IMR-90 (cell line): ENCODE measurements around the gene SGMS1. TPM values are rescaled to one million over a fixed set of nuclear protein-coding genes. Genes with fewer than 3 reads are reported as not detected.
"Not testable (repeated sequence)": the region's sequence is repeated elsewhere in the genome, so short reads cannot be mapped to it uniquely, and the experiment has no call there.

Source experiments
- ATAC-seq: fragments of 200-7000 bp; cut with Tn5 transposase; 2 replicates; pipeline ENCODE4 v1.9.1; 2020; ENCODE audit warnings: low read depth, mild to moderate bottlenecking, moderate library complexity
- BruUV-seq: library from RNA; stranded (reverse); fragments of 400-500 nt; replicated peaks from 2 replicates; lab custom pipeline; 2021; lab: Mats Ljungman, UMichigan
- CTCF ChIA-PET: fragments of 300-600 bp; formaldehyde crosslinking; extraction: SDS; loops from one replicate; lab custom pipeline; 2021; ENCODE audit warnings: antibody characterized with exemption; lab: Yijun Ruan, JAX
- POLR2A ChIA-PET: fragments of 300-600 bp; sonication (Branson Sonifier 250); formaldehyde crosslinking; loops from one replicate; lab custom pipeline; 2022; ENCODE audit warnings: antibody characterized with exemption; ENCODE audit not compliant: unreplicated experiment; lab: Charles Lee
- DNase-seq: peaks from one replicate; pipeline ENCODE4 v3.0.0; 2013
- H2AFZ ChIP-seq: replicated peaks from 2 replicates; pipeline ENCODE3; 2013; ENCODE audit warnings: low read length, mild to moderate bottlenecking; ENCODE audit not compliant: poor library complexity
- H2AK5ac ChIP-seq: 2 replicates; pipeline ENCODE4 v1.6.1; 2013; ENCODE audit warnings: low read depth, low read length, inconsistent platforms
- H2AK9ac ChIP-seq: replicated peaks from 2 replicates; pipeline ENCODE3; 2013; ENCODE audit warnings: mild to moderate bottlenecking, low read depth, low read length, moderate library complexity; ENCODE audit not compliant: poor library complexity
- H2BK120ac ChIP-seq: 2 replicates; pipeline ENCODE4 v1.6.1; 2013; ENCODE audit warnings: low read depth, low read length, inconsistent platforms
- H2BK15ac ChIP-seq: 3 replicates; pipeline ENCODE4 v1.6.1; 2013; ENCODE audit warnings: low read depth, low read length, inconsistent platforms
- H2BK20ac ChIP-seq: 2 replicates; pipeline ENCODE4 v1.6.1; 2013; ENCODE audit warnings: low read depth, mild to moderate bottlenecking, inconsistent platforms, low read length, moderate library complexity
- H2BK5ac ChIP-seq: 2 replicates; pipeline ENCODE4 v1.6.1; 2013; ENCODE audit warnings: mild to moderate bottlenecking, low read depth, low read length, inconsistent platforms; ENCODE audit not compliant: poor library complexity, severe bottlenecking
- H3K14ac ChIP-seq: replicated peaks from 2 replicates; pipeline ENCODE4 v1.6.1; 2013; ENCODE audit warnings: low read depth, low read length, inconsistent platforms
- H3K18ac ChIP-seq: 2 replicates; pipeline ENCODE4 v1.6.1; 2013; ENCODE audit warnings: low read depth, low read length, control low read depth
- H3K23ac ChIP-seq: 2 replicates; pipeline ENCODE4 v1.6.1; 2013; ENCODE audit warnings: low read depth, low read length, inconsistent platforms
- H3K27ac ChIP-seq: 2 replicates; pipeline ENCODE4 v1.5.1; 2013; ENCODE audit warnings: mild to moderate bottlenecking, control low read depth, low read length; ENCODE audit not compliant: insufficient read depth
- H3K27me3 ChIP-seq: 2 replicates; pipeline ENCODE4 v1.6.1; 2013; ENCODE audit warnings: low read length; ENCODE audit not compliant: control insufficient read depth, insufficient read depth
- H3K36me3 ChIP-seq: 2 replicates; pipeline ENCODE4 v1.6.1; 2013; ENCODE audit warnings: low read length, mixed read lengths; ENCODE audit not compliant: control insufficient read depth, insufficient read depth
- H3K4ac ChIP-seq: 2 replicates; pipeline ENCODE4 v1.6.1; 2013; ENCODE audit warnings: low read depth, low read length, inconsistent platforms
- H3K4me1 ChIP-seq: 2 replicates; pipeline ENCODE4 v1.6.1; 2013; ENCODE audit warnings: low read length, mixed read lengths; ENCODE audit not compliant: control insufficient read depth, insufficient read depth
- H3K4me2 ChIP-seq: 2 replicates; pipeline ENCODE4 v1.6.1; 2013; ENCODE audit warnings: low read depth, mild to moderate bottlenecking, control low read depth, low read length, moderate library complexity
- H3K4me3 ChIP-seq: 2 replicates; pipeline ENCODE4 v1.5.1; 2013; ENCODE audit warnings: low read depth, mild to moderate bottlenecking, control low read depth, low read length, moderate library complexity; ENCODE audit not compliant: insufficient read depth
- H3K56ac ChIP-seq: 2 replicates; pipeline ENCODE4 v1.6.1; 2013; ENCODE audit warnings: low read length, inconsistent platforms; ENCODE audit not compliant: insufficient read depth; ENCODE audit errors: extremely low read depth
- H3K79me1 ChIP-seq, 2 experiments: 2 replicates each; pipeline ENCODE4 v1.6.1; 2013; ENCODE audit warnings: low read length in 2 of 2, inconsistent platforms in 1 of 2, low read depth in 1 of 2
- H3K9ac ChIP-seq: 2 replicates; pipeline ENCODE4 v1.6.1; 2013; ENCODE audit warnings: low read depth, low read length, control low read depth
- H3K9me1 ChIP-seq: 2 replicates; pipeline ENCODE4 v1.6.1; 2013; ENCODE audit warnings: low read length, inconsistent platforms; ENCODE audit not compliant: insufficient read depth
- H3K9me3 ChIP-seq: 2 replicates; pipeline ENCODE4 v1.6.1; 2013; ENCODE audit warnings: low read length; ENCODE audit not compliant: control insufficient read depth, insufficient read depth
- H4K20me1 ChIP-seq: 2 replicates; pipeline ENCODE4 v1.6.1; 2013; ENCODE audit warnings: low read length, inconsistent platforms; ENCODE audit not compliant: insufficient read depth
- H4K5ac ChIP-seq: 2 replicates; pipeline ENCODE4 v1.6.1; 2013; ENCODE audit warnings: mild to moderate bottlenecking, low read depth, low read length, control low read depth
- H4K8ac ChIP-seq, 2 experiments: 2 replicates each; pipeline ENCODE4 v1.6.1; 2013; ENCODE audit warnings: low read depth in 2 of 2, low read length in 2 of 2, control low read depth in 1 of 2, inconsistent platforms in 1 of 2
- H4K91ac ChIP-seq: 2 replicates; pipeline ENCODE4 v1.6.1; 2013; ENCODE audit warnings: low read depth, low read length, inconsistent platforms; ENCODE audit not compliant: insufficient read depth
- WGBS, 2 experiments: methylation state at CpG; one replicate each; pipeline versions ENCODE4 v1.1.5 to v1.1.7; 2013; ENCODE audit warnings: missing lambda C conversion rate in 2 of 2; ENCODE audit not compliant: insufficient read length in 1 of 2; ENCODE audit errors: extremely low coverage in 2 of 2; 5-methylcytosine and 5-hydroxymethylcytosine counted together
- dilution Hi-C: fragments of 300-500 bp; cut with HindIII; formaldehyde crosslinking; loops from one replicate; pipeline ENCODE4 v1.14.3; 2018; ENCODE audit warnings: low sequenced_read_pairs; ENCODE audit not compliant: unreplicated experiment
- in situ Hi-C: fragments of 300-500 bp; cut with MboI; formaldehyde crosslinking; loops from 3 replicates; pipeline ENCODE4 v1.14.3; 2019; ENCODE audit warnings: low sequenced_read_pairs, inconsistent platforms, mixed read lengths
- intact Hi-C: fragments of 100-400 bp; cut with micrococcal nuclease; formaldehyde crosslinking; loops from 2 replicates; pipeline ENCODE4 v1.10.0; 2022
- polyA plus RNA-seq, 3 experiments: library from polyadenylated mRNA; depleted of rRNA; stranded (reverse); fragments of >200 nt; gene quantifications; 2 replicates each; pipeline ENCODE4 v1.2.3, GENCODE V29; 2012; ENCODE audit warnings: low replicate concordance in 1 of 3
- total RNA-seq: library from RNA; depleted of rRNA; stranded (reverse); fragments of >200 nt; gene quantifications from 2 replicates; pipeline ENCODE4 v1.2.3, GENCODE V29; 2012

Gene SGMS1
- total and polyA plus RNA-seq, 2 of the 4 experiments (the other 2 are of a cell fraction): 9.8 to 30.8 TPM

DNA sequence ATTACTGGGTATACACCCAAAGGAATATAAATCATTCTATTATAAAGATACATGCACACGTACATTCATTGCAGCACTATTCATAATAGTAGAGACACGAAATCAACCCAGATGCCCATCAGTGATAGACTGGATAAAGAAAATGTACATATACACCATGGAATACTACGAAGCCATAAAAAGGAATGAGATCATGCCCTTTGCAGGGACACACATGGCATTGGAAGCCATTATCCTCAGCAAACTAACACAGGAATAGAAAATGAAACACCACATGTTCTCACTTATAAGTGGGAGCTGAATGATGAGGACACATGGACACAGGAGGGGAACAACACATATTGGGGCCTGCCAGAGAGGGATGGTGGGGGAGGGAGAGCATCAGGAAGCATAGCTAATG lies 74.6 kb downstream of the SGMS1 start:
- H3K18ac ChIP-seq, ATAC-seq, H4K5ac ChIP-seq, H3K9ac ChIP-seq, intact Hi-C loops, H2BK5ac ChIP-seq, H4K8ac ChIP-seq, H4K91ac ChIP-seq, H3K4ac ChIP-seq, H3K14ac ChIP-seq, DNase-seq, H3K23ac ChIP-seq, H2BK15ac ChIP-seq, H3K9me1 ChIP-seq, dilution Hi-C loops, POLR2A ChIA-PET, in situ Hi-C loops, H3K9me3 ChIP-seq, H3K27ac ChIP-seq, H3K36me3 ChIP-seq, H2AFZ ChIP-seq, H2BK120ac ChIP-seq, H3K4me1 ChIP-seq, H3K27me3 ChIP-seq, BruUV-seq, H3K4me3 ChIP-seq, H3K4me2 ChIP-seq, CTCF ChIA-PET, H2BK20ac ChIP-seq, H2AK9ac ChIP-seq, H3K56ac ChIP-seq: not testable (repeated sequence)
- H3K79me1 ChIP-seq: peaks cover 18 to 44% of the 10 kb centered on the region in 2 experiments
- peak overlapping the region; percentile 20; the same call in 1 of the 2 replicates for H2AK5ac ChIP-seq
- H4K20me1 ChIP-seq: peaks cover 11% of the 10 kb centered on the region; the same call in 1 of the 2 replicates
- WGBS, 2 experiments: no CpG with 5 or more reads among the region's 3 CpGs

DNA sequence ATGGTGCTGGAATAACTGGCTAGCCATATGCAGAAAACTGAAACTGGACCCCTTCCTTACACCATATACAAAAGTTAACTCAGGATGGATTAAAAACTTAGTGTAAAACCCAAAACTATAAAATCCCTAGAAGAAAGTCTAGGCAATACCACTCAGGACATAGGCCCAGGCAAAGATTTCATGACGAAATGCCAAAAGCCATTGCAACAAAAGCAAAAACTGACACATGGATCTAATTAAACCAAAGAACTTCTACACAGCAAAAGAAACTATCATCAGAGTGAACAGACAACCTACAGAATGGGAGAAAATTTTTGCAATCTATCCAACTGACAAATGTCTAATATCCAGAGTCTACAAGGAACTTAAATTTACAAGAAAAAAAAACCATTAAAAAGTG lies 75.3 kb downstream of the SGMS1 start:
- H4K8ac ChIP-seq, H4K5ac ChIP-seq, H3K14ac ChIP-seq, H3K4me1 ChIP-seq, H3K27ac ChIP-seq, H2BK20ac ChIP-seq, ATAC-seq, DNase-seq, H2AFZ ChIP-seq, H3K4me3 ChIP-seq, BruUV-seq, H3K56ac ChIP-seq, H2AK9ac ChIP-seq, H3K36me3 ChIP-seq, in situ Hi-C loops, CTCF ChIA-PET, H4K91ac ChIP-seq, H3K9me1 ChIP-seq, POLR2A ChIA-PET, H3K18ac ChIP-seq, intact Hi-C loops, dilution Hi-C loops, H2AK5ac ChIP-seq, H2BK15ac ChIP-seq, H2BK5ac ChIP-seq, H3K4ac ChIP-seq, H2BK120ac ChIP-seq, H3K27me3 ChIP-seq, H3K4me2 ChIP-seq, H3K9ac ChIP-seq, H3K23ac ChIP-seq, H3K9me3 ChIP-seq: not testable (repeated sequence)
- Histone ChIP-seq H3K79me1 (peaks cover 13 to 40% of the 10 kb centered on the region in 2 experiments), H4K20me1 (peaks cover 11% of the 10 kb centered on the region; the same call in 1 of the 2 replicates)
- WGBS, 2 experiments: no CpG with 5 or more reads among the region's 1 CpG
